Measurements from ENCODE around the gene BTBD9. TPM values are rescaled to one million over a fixed set of nuclear protein-coding genes. Genes with fewer than 3 reads are reported as not detected.

The BTBD9 gene
- total and polyA plus RNA-seq, 9 of the 15 experiments (the other 6 are each of a cell fraction or from before 2014, with no cell fraction given): 0.08 to 1.6 (median 0.58) TPM

DNA sequence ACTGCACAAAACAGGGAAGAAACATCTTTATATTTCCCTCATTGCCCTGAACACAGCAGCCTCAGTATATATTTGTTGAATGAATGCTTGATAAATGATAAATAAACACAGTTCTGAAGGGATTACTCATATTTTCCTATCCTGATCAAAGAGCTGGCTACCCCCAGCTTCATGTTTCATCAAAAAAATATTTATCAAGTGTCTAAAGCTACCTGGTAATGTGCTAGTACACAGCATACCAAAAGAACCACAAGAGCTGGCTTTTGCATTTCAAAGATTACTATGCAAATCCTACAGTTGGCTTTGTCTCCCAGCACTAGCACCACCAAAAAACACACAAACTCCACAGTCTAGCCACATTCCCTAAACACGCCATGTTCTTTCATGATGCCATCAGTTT is 130.0 kb downstream of the BTBD9 start:
- no peak overlapping the region for H3K9ac ChIP-seq (ENCODE audit: insufficient read depth in 1 of 2, low read depth in 2 of 2, low read length in 2 of 2)
- H3K9me1 ChIP-seq (ENCODE audit: control insufficient read depth, insufficient read depth, low read length): no peaks in the 10 kb centered on the region
- H3K27ac ChIP-seq (ENCODE audit: extremely low read depth, low read depth, low read length): no peak overlapping the region
- no peak for TF ChIP-seq RHOXF2B (CRISPR knock-in tag; conservative IDR thresholded peaks at IDR 0.05)
- TF ChIP-seq, protein P1, sequence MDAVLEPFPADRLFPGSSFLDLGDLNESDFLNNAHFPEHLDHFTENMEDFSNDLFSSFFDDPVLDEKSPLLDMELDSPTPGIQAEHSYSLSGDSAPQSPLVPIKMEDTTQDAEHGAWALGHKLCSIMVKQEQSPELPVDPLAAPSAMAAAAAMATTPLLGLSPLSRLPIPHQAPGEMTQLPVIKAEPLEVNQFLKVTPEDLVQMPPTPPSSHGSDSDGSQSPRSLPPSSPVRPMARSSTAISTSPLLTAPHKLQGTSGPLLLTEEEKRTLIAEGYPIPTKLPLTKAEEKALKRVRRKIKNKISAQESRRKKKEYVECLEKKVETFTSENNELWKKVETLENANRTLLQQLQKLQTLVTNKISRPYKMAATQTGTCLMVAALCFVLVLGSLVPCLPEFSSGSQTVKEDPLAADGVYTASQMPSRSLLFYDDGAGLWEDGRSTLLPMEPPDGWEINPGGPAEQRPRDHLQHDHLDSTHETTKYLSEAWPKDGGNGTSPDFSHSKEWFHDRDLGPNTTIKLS (IDR thresholded peaks at IDR 0.05; ENCODE audit: borderline replicate concordance, low read depth): no peak
- TF ChIP-seq HNRNPL (IDR thresholded peaks at IDR 0.05; ENCODE audit: low read depth, low read length): no peak
- no peak for TF ChIP-seq POLR3A (IDR thresholded peaks at IDR 0.05; ENCODE audit: borderline replicate concordance, extremely low read depth, insufficient read depth, insufficient read length)
- no peak for TF ChIP-seq XRCC5 (IDR thresholded peaks at IDR 0.05; ENCODE audit: low read depth, low read length)
- TF ChIP-seq, protein P2, sequence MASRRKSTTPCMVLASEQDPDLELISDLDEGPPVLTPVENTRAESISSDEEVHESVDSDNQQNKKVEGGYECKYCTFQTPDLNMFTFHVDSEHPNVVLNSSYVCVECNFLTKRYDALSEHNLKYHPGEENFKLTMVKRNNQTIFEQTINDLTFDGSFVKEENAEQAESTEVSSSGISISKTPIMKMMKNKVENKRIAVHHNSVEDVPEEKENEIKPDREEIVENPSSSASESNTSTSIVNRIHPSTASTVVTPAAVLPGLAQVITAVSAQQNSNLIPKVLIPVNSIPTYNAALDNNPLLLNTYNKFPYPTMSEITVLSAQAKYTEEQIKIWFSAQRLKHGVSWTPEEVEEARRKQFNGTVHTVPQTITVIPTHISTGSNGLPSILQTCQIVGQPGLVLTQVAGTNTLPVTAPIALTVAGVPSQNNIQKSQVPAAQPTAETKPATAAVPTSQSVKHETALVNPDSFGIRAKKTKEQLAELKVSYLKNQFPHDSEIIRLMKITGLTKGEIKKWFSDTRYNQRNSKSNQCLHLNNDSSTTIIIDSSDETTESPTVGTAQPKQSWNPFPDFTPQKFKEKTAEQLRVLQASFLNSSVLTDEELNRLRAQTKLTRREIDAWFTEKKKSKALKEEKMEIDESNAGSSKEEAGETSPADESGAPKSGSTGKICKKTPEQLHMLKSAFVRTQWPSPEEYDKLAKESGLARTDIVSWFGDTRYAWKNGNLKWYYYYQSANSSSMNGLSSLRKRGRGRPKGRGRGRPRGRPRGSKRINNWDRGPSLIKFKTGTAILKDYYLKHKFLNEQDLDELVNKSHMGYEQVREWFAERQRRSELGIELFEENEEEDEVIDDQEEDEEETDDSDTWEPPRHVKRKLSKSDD (conservative IDR thresholded peaks at IDR 0.05; ENCODE audit: low read length): no peak
- no peak for TF ChIP-seq EP400 (IDR thresholded peaks at IDR 0.05)
- no peak for ATAC-seq
- in situ Hi-C loops (cut with MboI): no loop called here
- intact Hi-C loops (cut with micrococcal nuclease): no loop called here
- ChIA-PET POLR2A (interaction anchor here (1.0 to 1.2 kb wide), 2 partner anchors 16 to 39 kb away, joined by 3 to 4 read pairs; no protein-coding TSS in a partner anchor), CTCF (ENCODE audit: low intra/inter-chr PET ratio) (no interaction called here)
- no peaks in the 10 kb centered on the region for H3K9me3 ChIP-seq (replicated peaks; ENCODE audit: control insufficient read depth, insufficient read depth, low read depth, low read length)
- FAIRE-seq: no peak
- no peaks in the 10 kb centered on the region for H3K4me1 ChIP-seq (replicated peaks in 1 of 2; ENCODE audit: control insufficient read depth in 2 of 2, insufficient read depth in 2 of 2, low read length in 2 of 2)
- H3K36me3 ChIP-seq (ENCODE audit: control insufficient read depth, insufficient read depth, low read length): no peaks in the 10 kb centered on the region
- H3K4me2 ChIP-seq (ENCODE audit: insufficient read depth, low read length): no peak overlapping the region
- peaks cover 11 to 18% of the 10 kb centered on the region in 2 experiments for H3K27me3 ChIP-seq (ENCODE audit: control insufficient read depth in 2 of 2, insufficient read depth in 2 of 2, low read length in 2 of 2)
- 8% methylated on average over 1 of the region's 1 CpG for WGBS (ENCODE audit: insufficient coverage, low coverage, missing lambda C conversion rate)
- no peak for DNase-seq (ENCODE audit: extremely low read depth in 1 of 4, low spot score in 3 of 4)
- H4K20me1 ChIP-seq (replicated peaks; ENCODE audit: control insufficient read depth, insufficient read depth, low read length): no peaks in the 10 kb centered on the region
- no peak overlapping the region for H2AFZ ChIP-seq (ENCODE audit: low read depth, low read length)
- H3K79me2 ChIP-seq (ENCODE audit: control insufficient read depth, insufficient read depth, low read length): no peaks in the 10 kb centered on the region
- H3K4me3 ChIP-seq: no peak overlapping the region
- BruUV-seq (replicated peaks): no TSS peak
